Panc1 (cell line): ENCODE results near the gene ETNK1.

Experiments
- TF ChIP-seq, protein P1 (sequence below): fragments of 450-650 bp; IDR thresholded peaks from 2 replicates; pipeline ENCODE4 v1.5.1; 2017; ENCODE audit warnings: mild to moderate bottlenecking
- TF ChIP-seq, protein P2 (sequence below), 2 experiments: IDR thresholded peaks; 2 replicates each; pipeline ENCODE4 v1.6.1; 2011 to 2012; ENCODE audit warnings: low read depth in 2 of 2, control low read depth in 1 of 2, low read length in 1 of 2, mild to moderate bottlenecking in 1 of 2, moderate library complexity in 1 of 2; ENCODE audit not compliant: insufficient read depth in 1 of 2

DNA sequence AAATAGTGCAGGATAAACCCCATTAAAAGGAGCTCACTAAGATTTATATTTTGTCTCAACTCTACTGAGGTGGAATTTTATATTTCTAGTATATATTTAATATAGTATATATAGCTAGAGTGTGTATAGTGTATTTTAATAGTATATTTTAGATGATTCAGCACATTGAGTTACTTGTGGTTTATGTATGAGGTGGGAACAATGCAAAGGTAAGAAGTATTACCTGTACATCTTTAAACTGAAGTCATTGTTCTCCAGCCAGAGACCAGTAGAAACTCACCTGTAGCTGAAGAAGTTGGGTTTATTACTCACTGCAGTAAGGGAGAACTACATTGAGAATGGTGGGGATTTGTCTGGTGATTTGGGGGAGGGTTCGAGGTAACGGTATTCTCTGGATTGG, 15.9 kb downstream of the ETNK1 start:
- TF ChIP-seq, protein P1, sequence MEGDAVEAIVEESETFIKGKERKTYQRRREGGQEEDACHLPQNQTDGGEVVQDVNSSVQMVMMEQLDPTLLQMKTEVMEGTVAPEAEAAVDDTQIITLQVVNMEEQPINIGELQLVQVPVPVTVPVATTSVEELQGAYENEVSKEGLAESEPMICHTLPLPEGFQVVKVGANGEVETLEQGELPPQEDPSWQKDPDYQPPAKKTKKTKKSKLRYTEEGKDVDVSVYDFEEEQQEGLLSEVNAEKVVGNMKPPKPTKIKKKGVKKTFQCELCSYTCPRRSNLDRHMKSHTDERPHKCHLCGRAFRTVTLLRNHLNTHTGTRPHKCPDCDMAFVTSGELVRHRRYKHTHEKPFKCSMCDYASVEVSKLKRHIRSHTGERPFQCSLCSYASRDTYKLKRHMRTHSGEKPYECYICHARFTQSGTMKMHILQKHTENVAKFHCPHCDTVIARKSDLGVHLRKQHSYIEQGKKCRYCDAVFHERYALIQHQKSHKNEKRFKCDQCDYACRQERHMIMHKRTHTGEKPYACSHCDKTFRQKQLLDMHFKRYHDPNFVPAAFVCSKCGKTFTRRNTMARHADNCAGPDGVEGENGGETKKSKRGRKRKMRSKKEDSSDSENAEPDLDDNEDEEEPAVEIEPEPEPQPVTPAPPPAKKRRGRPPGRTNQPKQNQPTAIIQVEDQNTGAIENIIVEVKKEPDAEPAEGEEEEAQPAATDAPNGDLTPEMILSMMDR: no peak
- TF ChIP-seq, protein P2, sequence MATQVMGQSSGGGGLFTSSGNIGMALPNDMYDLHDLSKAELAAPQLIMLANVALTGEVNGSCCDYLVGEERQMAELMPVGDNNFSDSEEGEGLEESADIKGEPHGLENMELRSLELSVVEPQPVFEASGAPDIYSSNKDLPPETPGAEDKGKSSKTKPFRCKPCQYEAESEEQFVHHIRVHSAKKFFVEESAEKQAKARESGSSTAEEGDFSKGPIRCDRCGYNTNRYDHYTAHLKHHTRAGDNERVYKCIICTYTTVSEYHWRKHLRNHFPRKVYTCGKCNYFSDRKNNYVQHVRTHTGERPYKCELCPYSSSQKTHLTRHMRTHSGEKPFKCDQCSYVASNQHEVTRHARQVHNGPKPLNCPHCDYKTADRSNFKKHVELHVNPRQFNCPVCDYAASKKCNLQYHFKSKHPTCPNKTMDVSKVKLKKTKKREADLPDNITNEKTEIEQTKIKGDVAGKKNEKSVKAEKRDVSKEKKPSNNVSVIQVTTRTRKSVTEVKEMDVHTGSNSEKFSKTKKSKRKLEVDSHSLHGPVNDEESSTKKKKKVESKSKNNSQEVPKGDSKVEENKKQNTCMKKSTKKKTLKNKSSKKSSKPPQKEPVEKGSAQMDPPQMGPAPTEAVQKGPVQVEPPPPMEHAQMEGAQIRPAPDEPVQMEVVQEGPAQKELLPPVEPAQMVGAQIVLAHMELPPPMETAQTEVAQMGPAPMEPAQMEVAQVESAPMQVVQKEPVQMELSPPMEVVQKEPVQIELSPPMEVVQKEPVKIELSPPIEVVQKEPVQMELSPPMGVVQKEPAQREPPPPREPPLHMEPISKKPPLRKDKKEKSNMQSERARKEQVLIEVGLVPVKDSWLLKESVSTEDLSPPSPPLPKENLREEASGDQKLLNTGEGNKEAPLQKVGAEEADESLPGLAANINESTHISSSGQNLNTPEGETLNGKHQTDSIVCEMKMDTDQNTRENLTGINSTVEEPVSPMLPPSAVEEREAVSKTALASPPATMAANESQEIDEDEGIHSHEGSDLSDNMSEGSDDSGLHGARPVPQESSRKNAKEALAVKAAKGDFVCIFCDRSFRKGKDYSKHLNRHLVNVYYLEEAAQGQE (IDR thresholded peaks at IDR 0.05; ENCODE audit: insufficient read depth in 1 of 2, low read depth in 2 of 2, low read length in 1 of 2): no peak
